SK-N-SH (cell line): ENCODE measurements around the gene MEP1A. TPM values are rescaled to one million over a fixed set of nuclear protein-coding genes. Genes with fewer than 3 reads are reported as not detected.

Source experiments
- CTCF ChIA-PET: fragments of 300-600, 350-600 bp; formaldehyde crosslinking; extraction: SDS; loops from one replicate; lab custom pipeline; 2021; lab: Yijun Ruan, JAX
- POLR2A ChIA-PET: fragments of 350-600 bp; sonication (Branson Sonifier 250); formaldehyde crosslinking; extraction: SDS; loops from one replicate; lab custom pipeline; 2020; ENCODE audit warnings: antibody characterized with exemption, inconsistent platforms; lab: Yijun Ruan, JAX
- DNase-seq: peaks from one replicate; pipeline ENCODE4 v3.0.0; 2012
- H2AFZ ChIP-seq: fragments of 200-600 bp; sonication (generic); 2 replicates; pipeline ENCODE4 v1.8.1; 2016; ENCODE audit warnings: antibody characterized with exemption, mild to moderate bottlenecking, low read depth
- H3F3A ChIP-seq: fragments of 200-600 bp; sonication (generic); replicated peaks from 2 replicates; pipeline ENCODE3; 2016; ENCODE audit warnings: antibody characterized with exemption, mild to moderate bottlenecking; ENCODE audit not compliant: insufficient read depth
- H3K27ac ChIP-seq, 2 experiments: fragments of 200-500 bp in 1 of 2; fragments of 200-600 bp in 1 of 2; sonication (Bioruptor generic) in 1 of 2; sonication (generic), shearing (Covaris generic) in 1 of 2; 2 replicates each; pipeline versions ENCODE4 v1.5.1 to v1.6.1; 2014 to 2016; ENCODE audit warnings: low read depth in 2 of 2, inconsistent platforms in 1 of 2, low read length in 1 of 2, mild to moderate bottlenecking in 1 of 2, mixed read lengths in 1 of 2
- H3K27me3 ChIP-seq: fragments of 200-600 bp; sonication (generic), shearing (Covaris generic); 2 replicates; pipeline ENCODE4 v1.6.1; 2016; ENCODE audit warnings: mixed run types; ENCODE audit not compliant: insufficient read depth
- H3K36me3 ChIP-seq, 2 experiments: fragments of 200-500 bp in 1 of 2; fragments of 200-600 bp in 1 of 2; sonication (Bioruptor generic) in 1 of 2; sonication (generic) in 1 of 2; replicated peaks in 1 of 2; 2 replicates each; pipeline versions ENCODE3 to v1.5.1; 2014 to 2016; ENCODE audit warnings: low read length in 1 of 2, mild to moderate bottlenecking in 1 of 2; ENCODE audit not compliant: insufficient read depth in 2 of 2, control insufficient read depth in 1 of 2
- H3K4me1 ChIP-seq, 2 experiments: fragments of 200-500 bp in 1 of 2; fragments of 200-600 bp in 1 of 2; sonication (Bioruptor generic) in 1 of 2; sonication (generic), shearing (Covaris generic) in 1 of 2; 2 replicates each; pipeline versions ENCODE4 v1.5.1 to v1.6.1; 2014 to 2016; ENCODE audit warnings: low read depth in 1 of 2, low read length in 1 of 2, mixed run types in 1 of 2; ENCODE audit not compliant: insufficient read depth in 2 of 2, control insufficient read depth in 1 of 2
- H3K4me2 ChIP-seq: fragments of 200-600 bp; sonication (generic), shearing (Covaris generic); 2 replicates; pipeline ENCODE4 v1.6.1; 2017; ENCODE audit warnings: mixed run types
- H3K4me3 ChIP-seq, 2 experiments: fragments of 200-500 bp in 1 of 2; fragments of 200-600 bp in 1 of 2; sonication (Bioruptor generic) in 1 of 2; sonication (generic), shearing (Covaris generic) in 1 of 2; 2 replicates each; pipeline versions ENCODE4 v1.5.1 to v1.8.1; 2014 to 2016; ENCODE audit warnings: low read depth in 2 of 2, inconsistent platforms in 1 of 2, low read length in 1 of 2, mild to moderate bottlenecking in 1 of 2, mixed read lengths in 1 of 2, moderate library complexity in 1 of 2
- H3K79me2 ChIP-seq: fragments of 200-600 bp; sonication (generic); 2 replicates; pipeline ENCODE4 v1.8.1; 2017; ENCODE audit warnings: mild to moderate bottlenecking; ENCODE audit not compliant: insufficient read depth
- H3K9ac ChIP-seq: fragments of 200-600 bp; sonication (generic); 2 replicates; pipeline ENCODE4 v1.6.1; 2017; ENCODE audit warnings: mixed run types
- H3K9me2 ChIP-seq: fragments of 200-600 bp; sonication (generic); 2 replicates; pipeline ENCODE4 v1.6.1; 2017; ENCODE audit warnings: mixed run types
- H3K9me3 ChIP-seq: fragments of 200-600 bp; sonication (generic); 2 replicates; pipeline ENCODE4 v1.6.1; 2017; ENCODE audit warnings: mixed run types, mild to moderate bottlenecking, moderate library complexity
- H4K20me1 ChIP-seq: fragments of 200-600 bp; sonication (generic); 2 replicates; pipeline ENCODE4 v1.6.1; 2017; ENCODE audit warnings: mild to moderate bottlenecking, mixed run types; ENCODE audit not compliant: insufficient read depth
- CHD2 ChIP-seq: fragments of 150-350 bp; IDR thresholded peaks from 2 replicates; pipeline ENCODE4 v1.6.1; 2018; ENCODE audit warnings: low read length; ENCODE audit not compliant: partially characterized antibody
- CTCF ChIP-seq: fragments of 200-600 bp; sonication (generic); IDR thresholded peaks from 2 replicates; pipeline ENCODE4 v1.6.1; 2017; ENCODE audit warnings: antibody characterized with exemption, mild to moderate bottlenecking, moderate library complexity
- EP300 ChIP-seq, 2 experiments: IDR thresholded peaks; 2 replicates each; pipeline versions ENCODE4 v1.4.0 to v1.6.1; 2012; ENCODE audit warnings: borderline replicate concordance in 1 of 2, low read depth in 1 of 2, low read length in 1 of 2
- FOXJ3 ChIP-seq: sonication (generic); formaldehyde crosslinking; IDR thresholded peaks from 2 replicates; pipeline ENCODE4 v1.5.1; 2020; ENCODE audit warnings: mild to moderate bottlenecking, missing genetic modification reagents
- NFIC ChIP-seq: IDR thresholded peaks from 2 replicates; pipeline ENCODE4 v1.4.0; 2012; ENCODE audit warnings: borderline replicate concordance
- POLR2AphosphoS5 ChIP-seq: IDR thresholded peaks from 2 replicates; pipeline ENCODE4 v1.6.1; 2012; ENCODE audit warnings: low read depth, low read length
- REST ChIP-seq: IDR thresholded peaks from 2 replicates; pipeline ENCODE4 v1.6.1; 2012; ENCODE audit warnings: mild to moderate bottlenecking, low read depth, low read length, moderate library complexity
- SIN3A ChIP-seq: IDR thresholded peaks from 2 replicates; pipeline ENCODE4 v1.6.1; 2012; ENCODE audit warnings: low read depth, mild to moderate bottlenecking, low read length, moderate library complexity, borderline replicate concordance
- TAF1 ChIP-seq: IDR thresholded peaks from 2 replicates; pipeline ENCODE4 v1.6.1; 2012; ENCODE audit warnings: low read depth, mild to moderate bottlenecking, low read length, moderate library complexity, borderline replicate concordance
- USF1 ChIP-seq: IDR thresholded peaks from 2 replicates; pipeline ENCODE4 v1.4.0; 2012; ENCODE audit warnings: low read depth, borderline replicate concordance
- WGBS: methylation state at CpG from one replicate; pipeline ENCODE4 v1.1.6; 2017; ENCODE audit warnings: low lambda C conversion rate; 5-methylcytosine and 5-hydroxymethylcytosine counted together
- polyA plus RNA-seq, 3 experiments: library from polyadenylated mRNA; depleted of rRNA; stranded (reverse); fragments of >200 nt; gene quantifications; 2 replicates each; pipeline ENCODE4 v1.2.3, GENCODE V29; 2012

The MEP1A gene
- polyA plus RNA-seq, 1 of the 3 experiments (the other 2 are of a cell fraction) = not detected

GRCh38 chr6:46888031-46888430 is 94.8 kb downstream of the MEP1A start:
- Histone ChIP-seq H3F3A (no peaks in the 10 kb centered on the region), H3K27me3 (no peaks in the 10 kb centered on the region; the same call in 1 of the 2 replicates), H3K27ac (no peak overlapping the region), H3K4me1 (no peaks in the 10 kb centered on the region), H4K20me1 (no peaks in the 10 kb centered on the region), H3K9me2 (no peaks in the 10 kb centered on the region), H3K9ac (no peak overlapping the region), H3K79me2 (no peaks in the 10 kb centered on the region), H3K4me2 (no peak overlapping the region), H3K9me3 (no peaks in the 10 kb centered on the region), H2AFZ (no peak overlapping the region), H3K36me3 (no peaks in the 10 kb centered on the region), H3K4me3 (no peak overlapping the region)
- CTCF ChIA-PET = no interaction called here
- TF ChIP-seq NFIC (no peak), CTCF (no peak), SIN3A (no peak), USF1 (no peak), FOXJ3 (CRISPR knock-in tag) (no peak), REST (no peak), EP300 (IDR thresholded peaks at IDR 0.05; ENCODE audit: borderline replicate concordance in 1 of 2, low read depth in 1 of 2, low read length in 1 of 2) (no peak), CHD2 (no peak), TAF1 (no peak)
- POLR2A ChIA-PET = no interaction called here
- no peak for DNase-seq
- 3% methylated on average over 3 of the region's 3 CpGs for WGBS

GRCh38 chr6:46888578-46888977 is 95.4 kb downstream of the MEP1A start:
- TF ChIP-seq CTCF = no peak
- TF ChIP-seq POLR2AphosphoS5 = no peak
- TF ChIP-seq EP300 (IDR thresholded peaks at IDR 0.05; ENCODE audit: borderline replicate concordance in 1 of 2, low read depth in 1 of 2, low read length in 1 of 2) = no peak
- ChIA-PET CTCF (no interaction called here), POLR2A (no interaction called here)
- Histone ChIP-seq H3K27me3 (no peaks in the 10 kb centered on the region; the same call in 1 of the 2 replicates), H3K9me2 (no peaks in the 10 kb centered on the region), H4K20me1 (no peaks in the 10 kb centered on the region), H3K4me2 (no peak overlapping the region), H3K9ac (no peak overlapping the region), H3K4me1 (no peaks in the 10 kb centered on the region), H3K36me3 (no peaks in the 10 kb centered on the region), H3K9me3 (no peaks in the 10 kb centered on the region), H3K79me2 (no peaks in the 10 kb centered on the region), H3F3A (no peaks in the 10 kb centered on the region), H3K27ac (no peak overlapping the region), H2AFZ (no peak overlapping the region), H3K4me3 (no peak overlapping the region)
- no peak for DNase-seq
- WGBS = 39% methylated on average over 4 of the region's 4 CpGs
